ENCODE results near the gene DISP1.

DISP1 gene

DNA sequence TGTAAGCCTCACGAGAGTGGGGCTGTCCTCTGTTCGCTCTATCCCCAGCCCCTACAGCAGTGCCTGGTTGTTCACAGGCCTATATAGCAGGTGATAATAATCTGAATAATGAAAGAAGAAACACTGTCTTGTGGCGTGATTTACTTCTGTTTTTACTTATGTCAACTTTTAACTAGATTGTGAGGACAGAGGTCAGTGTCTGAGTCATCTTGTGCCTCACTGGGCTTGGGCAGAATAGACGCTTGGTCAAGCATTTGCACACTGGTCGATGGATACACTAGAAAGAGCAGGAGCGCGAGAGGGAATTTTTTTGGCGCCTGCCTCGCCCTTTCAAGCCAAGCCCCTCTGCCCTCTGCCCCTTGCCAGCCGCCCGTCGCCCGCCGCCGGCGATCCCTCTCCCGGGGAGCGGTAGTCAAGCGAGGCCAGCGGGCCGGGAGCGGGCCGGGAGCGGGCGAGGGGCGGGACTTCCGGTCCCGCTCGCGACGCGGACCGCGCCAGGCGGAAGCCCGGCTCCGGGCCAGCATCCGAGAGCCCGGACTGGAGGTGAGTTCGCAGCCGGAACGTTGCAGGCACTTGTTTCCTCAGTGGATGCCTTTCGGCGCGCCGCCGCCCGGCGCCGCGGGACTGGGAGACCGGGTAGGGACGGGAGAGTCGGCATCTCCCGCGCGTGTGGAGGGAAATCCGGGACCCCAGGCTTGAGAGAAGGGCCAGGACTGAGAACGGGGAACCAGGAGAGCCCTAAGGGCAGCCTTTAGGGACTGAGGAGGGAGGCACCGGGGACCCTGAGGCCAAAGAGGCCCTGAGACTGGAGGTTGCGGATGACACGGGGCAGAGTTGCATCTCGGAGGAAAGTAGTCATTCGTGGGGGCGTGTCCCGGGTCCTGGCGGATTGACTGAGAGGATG lies at the start of gene DISP1:
TSS of gene DISP1 (plus strand) at position 504 of the 904 bp plus-strand sequence. CDS start 127,785 bp downstream, outside the sequence.
- DNase-seq, result peak; percentile 66 to 74

- no peak for DNase-seq
Observed at GRCh38 chr1:222767152-222767571, 47.7 kb upstream of the DISP1 start.

DNA sequence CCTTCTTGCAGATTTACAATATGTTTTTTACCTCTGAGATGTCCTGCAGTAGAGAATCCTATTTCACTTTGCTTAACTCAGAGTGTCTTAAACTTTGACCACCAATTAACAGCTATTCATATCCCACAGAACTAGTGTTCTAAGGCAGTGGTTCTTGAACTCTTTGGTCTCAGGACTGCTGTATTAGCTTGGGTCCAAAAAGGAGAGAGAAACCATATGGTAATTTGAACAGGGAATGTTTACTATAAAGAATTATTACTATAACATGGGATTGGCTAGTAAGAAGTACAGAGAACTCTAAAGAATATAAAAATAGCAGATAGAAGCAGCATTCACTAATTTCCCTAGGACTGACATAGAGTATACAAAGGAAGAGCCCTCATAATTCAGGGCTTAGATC lies 46.2 kb upstream of the DISP1 start:
- DNase-seq, result no peak

GRCh38 chr1:222769181-222769580 lies 45.7 kb upstream of the DISP1 start:
- no peak for DNase-seq

DNA sequence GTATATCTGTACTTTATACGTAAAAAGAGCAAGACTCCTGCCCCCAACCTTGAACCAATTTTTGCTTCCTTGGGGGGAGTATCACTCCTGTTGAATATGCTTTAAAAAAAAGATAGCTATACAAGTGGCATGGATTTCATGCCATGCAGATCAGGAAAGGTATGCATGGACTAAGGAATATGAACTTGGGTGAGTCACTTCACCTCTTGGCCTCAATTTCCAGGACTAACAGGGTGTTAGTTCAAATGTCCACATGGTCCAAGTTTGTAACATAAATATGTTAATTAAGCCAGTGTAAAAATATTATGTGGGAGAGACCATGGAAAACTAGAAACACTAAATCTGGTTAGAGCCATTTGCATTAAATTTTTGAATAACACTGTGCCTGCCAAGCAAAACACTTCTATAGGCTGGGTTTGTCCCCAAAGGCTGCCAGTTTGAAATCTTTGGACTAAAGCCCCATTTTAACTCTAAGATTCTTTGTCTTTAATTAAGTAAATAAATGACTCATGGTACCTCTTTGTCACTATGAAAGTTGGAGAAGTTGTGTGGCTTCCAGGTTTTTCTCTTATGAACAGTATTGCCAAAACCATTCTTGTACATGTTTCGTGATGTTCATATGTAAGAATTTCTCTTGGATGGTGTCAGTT lies 44.7 kb upstream of the DISP1 start:
- DNase-seq, result no peak

DNA sequence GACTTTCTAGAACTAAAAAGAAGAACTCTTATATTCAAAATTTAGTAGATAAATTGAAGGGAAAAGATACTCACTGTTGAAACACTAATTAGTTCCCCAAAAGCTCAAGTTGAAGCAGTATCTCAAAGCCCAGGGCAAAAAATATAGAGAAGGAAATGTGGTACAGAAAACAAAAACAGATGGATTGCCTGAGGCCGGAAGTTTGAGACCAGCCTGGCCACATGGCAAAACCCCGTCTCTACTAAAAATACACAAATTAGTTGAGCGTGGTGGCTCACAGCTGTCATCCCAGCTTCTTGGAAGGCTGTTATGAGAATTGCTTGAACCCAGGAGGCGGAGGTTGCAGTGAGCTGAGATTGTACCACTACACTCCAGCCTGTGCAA lies 41.9 kb upstream of the DISP1 start:
- DNase-seq, result no peak

GRCh38 chr1:222777463-222777862 lies 37.4 kb upstream of the DISP1 start:
- DNase-seq, result no peak

GRCh38 chr1:222777977-222778376 lies 36.9 kb upstream of the DISP1 start:
- DNase-seq, result no peak

DNA sequence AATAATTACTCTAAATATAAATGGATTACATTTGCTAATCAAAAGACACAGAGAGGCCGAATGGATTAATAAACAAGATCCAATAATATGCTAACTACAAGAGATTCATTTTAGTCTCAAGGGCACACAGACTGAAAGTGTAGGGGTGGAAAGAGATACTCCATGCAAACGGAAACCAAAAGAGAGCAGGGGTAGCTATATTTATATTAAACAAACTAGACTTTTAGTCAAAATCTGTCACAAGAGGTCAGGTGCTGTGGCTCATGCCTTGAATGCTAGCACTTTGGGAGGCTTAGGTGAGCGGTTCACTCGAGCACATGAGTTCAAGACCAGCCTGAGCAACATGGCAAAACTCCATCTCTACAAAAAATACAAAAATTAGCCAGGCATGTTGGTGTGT lies 33.6 kb upstream of the DISP1 start:
- no peak for DNase-seq

- no peak for DNase-seq
Observed at GRCh38 chr1:222783051-222783450, 31.8 kb upstream of the DISP1 start.

GRCh38 chr1:222784371-222784770 lies 30.5 kb upstream of the DISP1 start:
- no peak for DNase-seq

DNA sequence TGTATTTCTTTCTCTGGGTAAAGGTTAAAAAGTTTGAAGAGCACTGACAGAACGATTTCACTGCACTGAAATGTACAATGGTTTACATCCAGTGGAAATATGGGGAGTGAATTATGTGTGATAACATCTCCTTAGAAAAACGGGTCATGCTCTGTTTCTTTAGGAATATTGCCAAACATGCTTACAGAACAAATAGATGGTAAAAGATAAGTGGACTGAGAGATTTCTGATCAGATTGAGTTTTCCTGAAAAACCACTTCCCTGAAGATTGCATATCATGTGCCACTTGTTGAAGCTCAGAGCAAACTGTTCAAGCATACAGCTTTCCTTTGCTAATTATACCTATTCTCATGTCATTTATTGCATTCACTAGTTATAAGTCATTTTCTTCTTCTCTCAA lies 29.9 kb upstream of the DISP1 start:
- no peak for DNase-seq

DNA sequence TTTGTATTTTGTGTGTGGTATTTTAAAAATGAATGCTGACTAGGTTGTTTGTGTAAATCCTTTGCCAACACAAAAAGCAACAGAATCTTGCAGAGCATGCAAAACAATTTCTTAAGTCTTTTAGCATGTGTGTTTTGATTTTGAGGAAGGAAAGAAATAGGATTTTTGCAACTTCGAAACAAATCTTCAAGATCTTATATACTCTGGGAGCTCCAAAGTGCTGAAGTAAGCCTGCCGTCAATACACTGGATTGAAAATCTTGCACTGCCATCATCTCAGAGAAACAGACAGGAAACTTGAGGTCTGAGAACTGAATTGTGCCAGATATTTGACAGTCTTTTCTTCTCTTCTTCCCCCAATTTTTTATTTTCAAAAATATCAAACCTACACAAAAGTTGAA lies 29.3 kb upstream of the DISP1 start:
- no peak for DNase-seq

DNA sequence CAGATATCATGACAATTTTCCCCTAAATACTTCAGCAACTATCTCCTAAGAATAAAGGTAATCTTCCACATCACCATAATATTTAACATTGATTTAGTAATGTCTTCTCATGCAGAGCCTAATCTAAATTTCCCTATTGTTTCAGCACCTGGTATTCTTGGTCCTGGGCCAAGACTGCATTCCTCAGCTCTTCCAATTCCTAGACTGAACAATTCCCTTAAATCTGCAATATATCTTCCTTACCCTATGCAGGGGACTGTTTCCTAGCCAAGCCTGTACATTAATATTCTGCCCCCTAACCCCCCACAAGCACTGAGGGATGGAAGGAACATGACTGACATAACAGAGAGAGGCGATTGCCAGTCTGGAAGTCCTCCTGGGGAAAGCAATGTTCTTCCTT lies 28.7 kb upstream of the DISP1 start:
- DNase-seq, result no peak

DNA sequence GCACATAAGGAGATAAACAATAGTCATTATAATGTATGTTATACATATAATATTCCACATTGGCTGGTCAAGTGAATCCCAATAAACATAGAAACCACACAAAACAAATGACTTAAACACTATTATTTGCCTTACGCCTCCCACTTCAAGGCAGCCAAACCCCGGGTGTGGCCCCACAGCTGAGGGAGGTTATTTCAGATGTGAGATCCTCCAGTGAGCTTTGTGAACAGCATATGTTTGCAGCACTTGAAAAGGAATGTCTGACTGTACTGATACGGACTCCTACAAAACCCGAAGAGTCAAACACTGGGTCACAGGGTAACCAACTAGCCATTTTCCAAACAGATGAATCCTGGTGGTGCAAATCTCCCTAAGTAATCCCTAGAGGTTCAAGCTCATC lies 27.1 kb upstream of the DISP1 start:
- DNase-seq, result no peak

- no peak for DNase-seq
Observed at GRCh38 chr1:222788402-222789156, 26.3 kb upstream of the DISP1 start.

DNA sequence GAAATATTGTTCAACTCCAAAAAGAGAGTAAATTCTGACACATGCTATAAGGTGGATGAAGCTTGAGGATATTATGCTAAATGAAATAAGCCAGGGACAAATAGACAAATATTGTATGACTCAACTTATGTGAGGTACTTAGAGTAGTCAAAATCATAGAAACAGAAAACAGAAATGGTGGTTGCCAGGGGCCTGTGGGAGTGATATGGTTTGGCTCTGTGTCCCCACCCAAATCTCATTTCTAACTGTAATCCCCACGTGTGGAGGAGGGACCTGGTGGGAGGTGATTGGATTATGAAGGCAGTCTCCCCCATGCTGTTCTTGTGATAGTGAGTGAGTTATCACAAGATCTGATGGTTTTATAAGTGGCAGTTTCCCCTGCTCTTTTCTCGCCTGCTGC lies 24.7 kb upstream of the DISP1 start:
- no peak for DNase-seq

DNA sequence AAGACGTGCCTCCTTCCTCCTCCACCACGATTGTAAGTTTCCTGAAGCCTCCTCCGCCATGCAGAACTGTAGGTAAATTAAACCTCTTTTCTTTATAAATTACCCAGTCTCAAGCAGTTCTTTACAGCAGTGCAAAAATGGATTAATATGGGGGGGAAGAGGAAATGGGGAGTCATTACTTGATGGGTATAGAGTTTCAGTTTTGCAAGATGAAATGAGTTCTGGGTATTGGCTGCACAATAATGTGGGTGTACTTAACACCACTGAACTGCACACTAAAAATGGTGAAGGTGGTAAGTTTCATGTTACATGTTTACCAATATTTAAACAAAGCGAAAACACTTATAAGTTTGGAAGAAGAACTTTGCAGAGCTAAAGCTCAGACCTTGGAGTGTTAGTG lies 24.3 kb upstream of the DISP1 start:
- DNase-seq, result no peak

DNA sequence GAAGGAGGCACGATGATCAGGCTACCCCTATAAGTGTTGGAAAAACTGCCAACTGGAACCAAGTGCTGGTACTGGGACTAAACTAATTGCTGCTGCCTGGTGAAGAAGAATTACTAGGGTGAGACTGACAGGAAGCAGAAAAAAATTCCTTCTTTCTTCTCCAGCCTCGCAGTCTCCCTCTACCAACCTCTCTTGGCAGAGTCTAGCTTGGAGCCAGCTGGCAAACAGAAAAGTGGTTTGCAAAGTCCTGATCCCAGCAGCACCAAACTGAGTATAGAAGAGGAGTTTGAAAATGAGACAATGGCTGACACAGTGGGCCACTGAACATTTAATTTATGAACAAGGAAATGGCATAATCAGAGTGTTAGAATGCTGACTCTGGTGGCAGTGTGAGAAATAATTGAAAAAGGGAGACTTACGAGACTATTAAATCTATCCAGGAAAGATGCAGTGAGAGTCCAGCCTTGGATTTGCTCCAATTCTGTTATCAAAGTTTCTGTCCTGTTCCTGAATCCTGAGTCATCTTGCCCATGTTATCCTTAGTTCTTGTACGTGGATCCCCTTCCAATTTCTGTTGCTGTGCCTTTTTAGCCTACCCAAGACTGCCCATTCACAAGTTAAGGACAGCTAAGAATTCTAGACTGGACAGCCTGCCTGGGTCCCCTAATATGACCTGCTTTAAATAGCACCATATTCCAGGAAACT lies 23.7 kb upstream of the DISP1 start:
- DNase-seq, result no peak

DNA sequence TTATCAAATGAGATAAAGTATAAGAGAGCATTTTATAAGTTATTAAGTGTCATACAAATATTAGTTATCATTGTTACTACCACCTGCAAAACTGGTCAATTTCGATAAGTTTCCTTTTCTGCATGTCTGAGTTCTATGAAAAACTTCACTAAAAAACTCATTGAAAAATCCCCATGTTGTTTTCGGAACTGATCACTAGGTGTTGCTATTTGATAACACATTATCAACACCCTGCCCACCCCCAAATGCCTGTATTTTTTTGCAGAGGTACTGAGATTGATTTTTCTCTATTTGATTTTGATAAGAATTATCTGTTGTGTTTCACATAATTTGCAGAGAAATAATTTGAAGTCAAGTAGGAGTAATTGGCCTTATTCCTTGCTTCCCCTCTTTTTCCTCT lies 22.1 kb upstream of the DISP1 start:
- DNase-seq, result no peak

GRCh38 chr1:222794656-222795474 lies 20.0 kb upstream of the DISP1 start:
- DNase-seq, result no peak

- DNase-seq, result peak in 1 of 2 experiments; percentile 42
Observed at GRCh38 chr1:222798116-222798515, 16.7 kb upstream of the DISP1 start.
